H1 (cell line): Measurements from ENCODE around the gene RRP9. TPM values are rescaled to one million over a fixed set of nuclear protein-coding genes. Genes with fewer than 3 reads are reported as not detected.

Experiments used
- EGR1 ChIP-seq: IDR thresholded peaks from 2 replicates; pipeline ENCODE4 v1.6.1; 2011; ENCODE audit warnings: low read depth, low read length, borderline replicate concordance
- KDM1A ChIP-seq: fragments of 200-600, 300-600 bp; sonication (generic); IDR thresholded peaks from 2 replicates; pipeline ENCODE4 v1.7.1; 2016; ENCODE audit warnings: mild to moderate bottlenecking, low read length, borderline replicate concordance
- SAP30 ChIP-seq: fragments of 300-600 bp; sonication (generic); IDR thresholded peaks from 2 replicates; pipeline ENCODE4 v1.7.1; 2012; ENCODE audit warnings: low read length, moderate library complexity, mild to moderate bottlenecking, inconsistent platforms; ENCODE audit not compliant: insufficient read depth, insufficient replicate concordance
- YY1 ChIP-seq: IDR thresholded peaks from 2 replicates; pipeline ENCODE4 v1.6.1; 2011; ENCODE audit warnings: low read depth, mild to moderate bottlenecking, low read length
- polyA plus RNA-seq, 7 experiments: library from polyadenylated mRNA; depleted of rRNA in 3 of 7; stranded (reverse) in 5 of 7; unstranded in 2 of 7; fragments of >200 nt in 5 of 7; fragments of 200-250 nt in 2 of 7; gene quantifications; 1 replicate in 5 of 7; 2 replicates in 1 of 7; 4 replicates in 1 of 7; pipeline versions ENCODE4 v1.2.1 to v1.2.3, GENCODE V29; 2011 to 2013; ENCODE audit warnings: missing spikeins in 2 of 7, mixed read lengths in 2 of 7
- total RNA-seq: library from RNA; stranded (reverse); fragmentation: NEBNext Ultra II Directional; extraction: Animal tissue kit (Norgen Biotek cat#: 25700); gene quantifications from 2 replicates; pipeline ENCODE4 v1.2.1, GENCODE V29; 2021

Gene RRP9
- total and polyA plus RNA-seq, 2 of the 8 experiments (the other 6 are each of a cell fraction or from before 2014, with no cell fraction given) = 55.6 to 68.9 TPM

GRCh38 chr3:51988286-51989146 is 46.8 kb upstream of the RRP9 start (continued):
- TF ChIP-seq KDM1A = no peak
- TF ChIP-seq EGR1 = no peak
- no peak for TF ChIP-seq YY1
- TF ChIP-seq SAP30 = no peak
